MM.1S (cell line): ENCODE measurements around the gene CCT7.

Source experiments
- DNase-seq: peaks from one replicate; pipeline ENCODE4 v3.0.0-alpha.2; 2015
- H2AFZ ChIP-seq: fragments of 300-600 bp; sonication (generic); 2 replicates; pipeline ENCODE4 v1.6.0; 2016; ENCODE audit warnings: antibody characterized with exemption, low read length
- H3F3A ChIP-seq: fragments of 300-600 bp; sonication (generic); 2 replicates; pipeline ENCODE4 v1.6.1; 2016; ENCODE audit warnings: mild to moderate bottlenecking, antibody characterized with exemption, low read length, moderate library complexity, mixed read lengths; ENCODE audit not compliant: insufficient read depth
- H3K27ac ChIP-seq: fragments of 300-600 bp; sonication (generic); 2 replicates; pipeline ENCODE4 v1.5.1; 2016; ENCODE audit warnings: mild to moderate bottlenecking, low read length
- H3K27me3 ChIP-seq: fragments of 300-600 bp; sonication (generic); replicated peaks from 2 replicates; pipeline ENCODE4 v1.6.0; 2016; ENCODE audit warnings: low read length; ENCODE audit not compliant: insufficient read depth
- H3K36me3 ChIP-seq: fragments of 300-600 bp; sonication (generic); replicated peaks from 2 replicates; pipeline ENCODE4 v1.6.1; 2016; ENCODE audit warnings: mild to moderate bottlenecking, low read length, mixed read lengths; ENCODE audit not compliant: insufficient read depth
- H3K4me1 ChIP-seq: fragments of 300-600 bp; sonication (generic); 2 replicates; pipeline ENCODE4 v1.6.1; 2016; ENCODE audit warnings: low read length, mixed read lengths
- H3K4me2 ChIP-seq: fragments of 300-600 bp; sonication (generic); 2 replicates; pipeline ENCODE4 v1.6.0; 2016; ENCODE audit warnings: low read depth, low read length
- H3K4me3 ChIP-seq: fragments of 300-600 bp; sonication (generic); 2 replicates; pipeline ENCODE4 v1.5.1; 2016; ENCODE audit warnings: low read length, mixed read lengths
- H3K79me2 ChIP-seq: fragments of 300-600 bp; sonication (generic); 2 replicates; pipeline ENCODE4 v1.6.1; 2016; ENCODE audit warnings: mixed run types, low read length, mixed read lengths
- H3K9ac ChIP-seq: fragments of 300-600 bp; sonication (generic); 2 replicates; pipeline ENCODE4 v1.6.1; 2016; ENCODE audit warnings: low read length, mixed read lengths
- H3K9me2 ChIP-seq: fragments of 300-600 bp; sonication (generic); replicated peaks from 2 replicates; pipeline ENCODE4 v1.6.1; 2016; ENCODE audit warnings: mild to moderate bottlenecking, low read length, mixed read lengths; ENCODE audit not compliant: insufficient read depth
- H3K9me3 ChIP-seq: fragments of 300-600 bp; sonication (generic); replicated peaks from 2 replicates; pipeline ENCODE4 v1.6.1; 2016; ENCODE audit warnings: mild to moderate bottlenecking, low read length, mixed read lengths; ENCODE audit not compliant: insufficient read depth
- H4K20me1 ChIP-seq: fragments of 300-600 bp; sonication (generic); 2 replicates; pipeline ENCODE4 v1.6.1; 2016; ENCODE audit warnings: mild to moderate bottlenecking, low read length, moderate library complexity, mixed read lengths; ENCODE audit not compliant: insufficient read depth
- EZH2 ChIP-seq: fragments of 300-600 bp; sonication (generic); optimal IDR thresholded peaks from 2 replicates; pipeline ENCODE3; 2017; ENCODE audit warnings: low read depth, mild to moderate bottlenecking, antibody characterized with exemption, low read length, mixed read lengths
- EZH2phosphoT487 ChIP-seq: fragments of 300-600 bp; sonication (generic); IDR thresholded peaks from 2 replicates; pipeline ENCODE4 v1.6.1; 2018; ENCODE audit warnings: antibody characterized with exemption, low read length
- TF ChIP-seq, protein P1 (sequence below): fragments of 300-600 bp; sonication (generic); IDR thresholded peaks from 2 replicates; pipeline ENCODE4 v1.5.1; 2016; ENCODE audit warnings: antibody characterized with exemption, low read length, mixed read lengths

CCT7 gene

DNA sequence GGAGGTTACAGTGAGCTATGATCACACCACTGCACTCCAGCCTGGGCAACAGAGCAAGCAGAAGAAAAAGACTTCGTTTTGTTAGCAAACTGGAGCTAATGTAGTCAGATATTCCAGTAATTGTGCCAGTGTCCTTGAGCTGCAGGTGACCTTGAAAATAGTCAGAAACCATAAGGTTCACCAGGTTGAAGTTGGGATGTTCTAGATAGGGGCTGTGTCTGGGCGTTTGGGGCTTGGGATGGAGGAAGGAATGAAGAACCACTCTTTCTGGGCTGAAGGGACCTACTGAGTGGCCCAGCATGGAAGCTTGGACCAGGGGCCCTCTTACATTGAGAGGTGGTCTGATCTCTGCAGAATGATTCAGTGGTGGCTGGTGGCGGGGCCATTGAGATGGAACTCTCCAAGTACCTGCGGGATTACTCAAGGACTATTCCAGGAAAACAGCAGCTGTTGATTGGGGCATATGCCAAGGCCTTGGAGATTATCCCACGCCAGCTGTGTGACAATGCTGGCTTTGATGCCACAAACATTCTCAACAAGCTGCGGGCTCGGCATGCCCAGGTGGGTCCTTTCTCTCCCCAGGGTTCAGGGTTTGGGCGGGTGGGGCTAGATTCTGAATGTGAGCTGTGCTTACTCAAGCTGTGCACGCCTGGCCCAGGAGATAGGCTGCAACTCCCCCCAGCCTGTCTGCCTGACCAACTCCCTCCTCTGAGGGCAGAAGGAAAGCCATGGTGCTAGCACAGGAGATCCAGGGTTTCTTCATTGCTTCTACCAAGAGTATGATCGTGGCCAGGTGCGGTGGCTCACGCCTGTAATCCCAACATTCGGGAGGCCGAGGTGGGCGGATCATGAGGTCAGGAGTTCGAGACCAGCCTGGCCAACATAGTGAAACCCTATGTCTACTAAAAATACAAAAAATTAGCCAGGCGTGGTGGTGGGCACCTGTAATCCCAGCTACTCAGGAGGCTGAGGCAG, 17.1 kb downstream of the CCT7 start:
- DNase-seq = no peak
- no peak overlapping the region for H3K9ac ChIP-seq
- H3K4me3 ChIP-seq = no peak overlapping the region
- no peaks in the 10 kb centered on the region for H3F3A ChIP-seq
- no peak overlapping the region for H3K27ac ChIP-seq
- H3K9me3 ChIP-seq = no peaks in the 10 kb centered on the region
- H3K4me1 ChIP-seq = no peaks in the 10 kb centered on the region
- H2AFZ ChIP-seq = no peak overlapping the region
- H3K27me3 ChIP-seq = no peaks in the 10 kb centered on the region
- no peak overlapping the region for H3K4me2 ChIP-seq
- H3K9me2 ChIP-seq = no peaks in the 10 kb centered on the region
- TF ChIP-seq EZH2phosphoT487 (no peak), EZH2 (no peak)
- TF ChIP-seq, protein P1, sequence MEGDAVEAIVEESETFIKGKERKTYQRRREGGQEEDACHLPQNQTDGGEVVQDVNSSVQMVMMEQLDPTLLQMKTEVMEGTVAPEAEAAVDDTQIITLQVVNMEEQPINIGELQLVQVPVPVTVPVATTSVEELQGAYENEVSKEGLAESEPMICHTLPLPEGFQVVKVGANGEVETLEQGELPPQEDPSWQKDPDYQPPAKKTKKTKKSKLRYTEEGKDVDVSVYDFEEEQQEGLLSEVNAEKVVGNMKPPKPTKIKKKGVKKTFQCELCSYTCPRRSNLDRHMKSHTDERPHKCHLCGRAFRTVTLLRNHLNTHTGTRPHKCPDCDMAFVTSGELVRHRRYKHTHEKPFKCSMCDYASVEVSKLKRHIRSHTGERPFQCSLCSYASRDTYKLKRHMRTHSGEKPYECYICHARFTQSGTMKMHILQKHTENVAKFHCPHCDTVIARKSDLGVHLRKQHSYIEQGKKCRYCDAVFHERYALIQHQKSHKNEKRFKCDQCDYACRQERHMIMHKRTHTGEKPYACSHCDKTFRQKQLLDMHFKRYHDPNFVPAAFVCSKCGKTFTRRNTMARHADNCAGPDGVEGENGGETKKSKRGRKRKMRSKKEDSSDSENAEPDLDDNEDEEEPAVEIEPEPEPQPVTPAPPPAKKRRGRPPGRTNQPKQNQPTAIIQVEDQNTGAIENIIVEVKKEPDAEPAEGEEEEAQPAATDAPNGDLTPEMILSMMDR = no peak
- peaks cover 19% of the 10 kb centered on the region for H3K36me3 ChIP-seq
- H3K79me2 ChIP-seq = peaks cover 6% of the 10 kb centered on the region; the same call in 1 of the 2 replicates
- no peaks in the 10 kb centered on the region for H4K20me1 ChIP-seq

- Histone ChIP-seq H3K79me2 (no peaks in the 10 kb centered on the region), H3K4me3 (no peak overlapping the region), H3K9ac (no peak overlapping the region), H3K4me1 (no peaks in the 10 kb centered on the region), H3F3A (no peaks in the 10 kb centered on the region; the same call in 1 of the 2 replicates), H3K36me3 (peaks cover 18% of the 10 kb centered on the region), H3K27me3 (no peaks in the 10 kb centered on the region), H4K20me1 (no peaks in the 10 kb centered on the region), H3K9me2 (no peaks in the 10 kb centered on the region), H3K9me3 (no peaks in the 10 kb centered on the region), H2AFZ (no peak overlapping the region), H3K27ac (no peak overlapping the region), H3K4me2 (no peak overlapping the region)
- TF ChIP-seq EZH2 (no peak), EZH2phosphoT487 (no peak)
- TF ChIP-seq, protein P1 = no peak
- no peak for DNase-seq
Observed at GRCh38 chr2:73252238-73253027, 18.3 kb downstream of the CCT7 start.

GRCh38 chr2:73253400-73253799, 19.3 kb downstream of the CCT7 start:
- Histone ChIP-seq H2AFZ (no peak overlapping the region), H3K4me1 (no peaks in the 10 kb centered on the region), H3K36me3 (peaks cover 15% of the 10 kb centered on the region), H3K9me3 (no peaks in the 10 kb centered on the region), H3K27me3 (no peaks in the 10 kb centered on the region), H3K9me2 (no peaks in the 10 kb centered on the region), H3K9ac (no peak overlapping the region), H4K20me1 (no peaks in the 10 kb centered on the region), H3K4me3 (no peak overlapping the region), H3F3A (no peaks in the 10 kb centered on the region; the same call in 1 of the 2 replicates), H3K79me2 (no peaks in the 10 kb centered on the region), H3K4me2 (no peak overlapping the region), H3K27ac (no peak overlapping the region)
- TF ChIP-seq EZH2phosphoT487 (no peak), EZH2 (no peak)
- TF ChIP-seq, protein P1 = no peak
- no peak for DNase-seq
